Measurements from ENCODE around the gene ARHGAP8.

ARHGAP8 gene

GRCh38 chr22:44879301-44879680 lies 126.9 kb downstream of the ARHGAP8 start:
- peaks cover 34% of the 10 kb centered on the region for H3K36me3 ChIP-seq (ENCODE audit: insufficient read depth, low read depth, low read length)
- no peaks in the 10 kb centered on the region for H3K4me1 ChIP-seq (ENCODE audit: insufficient read depth, low read length)

GRCh38 chr22:44880610-44881290 lies 128.4 kb downstream of the ARHGAP8 start:
- Histone ChIP-seq H3K9ac (ENCODE audit: low read depth, low read length) (no peak overlapping the region), H3K4me3 (ENCODE audit: low read length) (no peak overlapping the region), H3K9me3 (ENCODE audit: insufficient read depth, low read depth, low read length) (no peaks in the 10 kb centered on the region; the same call in 1 of the 2 replicates), H3K27ac (ENCODE audit: low read length) (no peak overlapping the region), H3K36me3 (ENCODE audit: insufficient read depth, low read depth, low read length) (peaks cover 48% of the 10 kb centered on the region), H3K27me3 (ENCODE audit: insufficient read depth, low read length) (no peaks in the 10 kb centered on the region), H3K4me1 (ENCODE audit: insufficient read depth, low read length) (no peaks in the 10 kb centered on the region)

More at GRCh38 chr22:44879301-44879680, 126.9 kb downstream of the ARHGAP8 start:
- H3K27me3 ChIP-seq (ENCODE audit: insufficient read depth, low read length): no peaks in the 10 kb centered on the region
- no peak overlapping the region for H3K9ac ChIP-seq (ENCODE audit: low read depth, low read length)
- no peak overlapping the region for H3K27ac ChIP-seq (ENCODE audit: low read length)
- H3K4me3 ChIP-seq (ENCODE audit: low read length): no peak overlapping the region
- H3K9me3 ChIP-seq (ENCODE audit: insufficient read depth, low read depth, low read length): no peaks in the 10 kb centered on the region; the same call in 1 of the 2 replicates

GRCh38 chr22:44881624-44882023 lies 129.2 kb downstream of the ARHGAP8 start:
- no peak overlapping the region for H3K9ac ChIP-seq (ENCODE audit: low read depth, low read length)
- H3K27ac ChIP-seq (ENCODE audit: low read length): no peak overlapping the region
- no peaks in the 10 kb centered on the region for H3K27me3 ChIP-seq (ENCODE audit: insufficient read depth, low read length)
- H3K36me3 ChIP-seq (ENCODE audit: insufficient read depth, low read depth, low read length): peaks cover 52% of the 10 kb centered on the region
- H3K9me3 ChIP-seq (ENCODE audit: insufficient read depth, low read depth, low read length): no peaks in the 10 kb centered on the region; the same call in 1 of the 2 replicates
- no peak overlapping the region for H3K4me3 ChIP-seq (ENCODE audit: low read length)
- no peaks in the 10 kb centered on the region for H3K4me1 ChIP-seq (ENCODE audit: insufficient read depth, low read length)

- Histone ChIP-seq H3K36me3 (ENCODE audit: insufficient read depth, low read depth, low read length) (peaks cover 55% of the 10 kb centered on the region), H3K9ac (ENCODE audit: low read depth, low read length) (no peak overlapping the region), H3K4me1 (ENCODE audit: insufficient read depth, low read length) (no peaks in the 10 kb centered on the region), H3K9me3 (ENCODE audit: insufficient read depth, low read depth, low read length) (no peaks in the 10 kb centered on the region; the same call in 1 of the 2 replicates), H3K27me3 (ENCODE audit: insufficient read depth, low read length) (no peaks in the 10 kb centered on the region), H3K4me3 (ENCODE audit: low read length) (no peak overlapping the region), H3K27ac (ENCODE audit: low read length) (no peak overlapping the region)
These were observed 130.0 kb downstream of the ARHGAP8 start for GRCh38 chr22:44882226-44882905.

GRCh38 chr22:44883011-44883421 lies 130.6 kb downstream of the ARHGAP8 start:
- H3K9me3 ChIP-seq (ENCODE audit: insufficient read depth, low read depth, low read length): no peaks in the 10 kb centered on the region
- no peaks in the 10 kb centered on the region for H3K27me3 ChIP-seq (ENCODE audit: insufficient read depth, low read length)
- H3K36me3 ChIP-seq (ENCODE audit: insufficient read depth, low read depth, low read length): peaks cover 61% of the 10 kb centered on the region
- no peak overlapping the region for H3K27ac ChIP-seq (ENCODE audit: low read length)
- no peak overlapping the region for H3K9ac ChIP-seq (ENCODE audit: low read depth, low read length)
- H3K4me3 ChIP-seq (ENCODE audit: low read length): no peak overlapping the region
- H3K4me1 ChIP-seq (ENCODE audit: insufficient read depth, low read length): no peaks in the 10 kb centered on the region

GRCh38 chr22:44884562-44884961 lies 132.2 kb downstream of the ARHGAP8 start:
- H3K9me3 ChIP-seq (ENCODE audit: insufficient read depth, low read depth, low read length): no peaks in the 10 kb centered on the region
- H3K36me3 ChIP-seq (ENCODE audit: insufficient read depth, low read depth, low read length): peaks cover 61% of the 10 kb centered on the region
- H3K4me3 ChIP-seq (ENCODE audit: low read length): no peak overlapping the region
- peaks cover 7% of the 10 kb centered on the region; the same call in 1 of the 2 replicates for H3K4me1 ChIP-seq (ENCODE audit: insufficient read depth, low read length)
- no peaks in the 10 kb centered on the region for H3K27me3 ChIP-seq (ENCODE audit: insufficient read depth, low read length)
- no peak overlapping the region for H3K27ac ChIP-seq (ENCODE audit: low read length)
- no peak overlapping the region for H3K9ac ChIP-seq (ENCODE audit: low read depth, low read length)

- Histone ChIP-seq H3K36me3 (ENCODE audit: insufficient read depth, low read depth, low read length) (peaks cover 65% of the 10 kb centered on the region), H3K9me3 (ENCODE audit: insufficient read depth, low read depth, low read length) (no peaks in the 10 kb centered on the region), H3K27ac (ENCODE audit: low read length) (no peak overlapping the region), H3K4me1 (ENCODE audit: insufficient read depth, low read length) (peaks cover 7% of the 10 kb centered on the region; the same call in 1 of the 2 replicates), H3K9ac (ENCODE audit: low read depth, low read length) (no peak overlapping the region), H3K27me3 (ENCODE audit: insufficient read depth, low read length) (no peaks in the 10 kb centered on the region), H3K4me3 (ENCODE audit: low read length) (no peak overlapping the region)
These were observed 132.8 kb downstream of the ARHGAP8 start for GRCh38 chr22:44884968-44885805.

GRCh38 chr22:44885806-44886360 lies 133.5 kb downstream of the ARHGAP8 start:
- peaks cover 7% of the 10 kb centered on the region; the same call in 1 of the 2 replicates for H3K4me1 ChIP-seq (ENCODE audit: insufficient read depth, low read length)
- H3K9ac ChIP-seq (ENCODE audit: low read depth, low read length): no peak overlapping the region
- no peak overlapping the region for H3K27ac ChIP-seq (ENCODE audit: low read length)
- H3K9me3 ChIP-seq (ENCODE audit: insufficient read depth, low read depth, low read length): no peaks in the 10 kb centered on the region
- no peak overlapping the region for H3K4me3 ChIP-seq (ENCODE audit: low read length)
- no peaks in the 10 kb centered on the region for H3K27me3 ChIP-seq (ENCODE audit: insufficient read depth, low read length)
- H3K36me3 ChIP-seq (ENCODE audit: insufficient read depth, low read depth, low read length): peaks cover 72% of the 10 kb centered on the region

GRCh38 chr22:44887941-44888366 lies 135.6 kb downstream of the ARHGAP8 start:
- no peaks in the 10 kb centered on the region for H3K27me3 ChIP-seq (ENCODE audit: insufficient read depth, low read length)
- no peak overlapping the region for H3K9ac ChIP-seq (ENCODE audit: low read depth, low read length)
- H3K36me3 ChIP-seq (ENCODE audit: insufficient read depth, low read depth, low read length): peaks cover 75% of the 10 kb centered on the region
- H3K4me1 ChIP-seq (ENCODE audit: insufficient read depth, low read length): peaks cover 7% of the 10 kb centered on the region; the same call in 1 of the 2 replicates
- no peaks in the 10 kb centered on the region for H3K9me3 ChIP-seq (ENCODE audit: insufficient read depth, low read depth, low read length)
- H3K4me3 ChIP-seq (ENCODE audit: low read length): no peak overlapping the region
- H3K27ac ChIP-seq (ENCODE audit: low read length): no peak overlapping the region

- no peaks in the 10 kb centered on the region for H3K27me3 ChIP-seq (ENCODE audit: insufficient read depth, low read length)
- H3K36me3 ChIP-seq (ENCODE audit: insufficient read depth, low read depth, low read length): peaks cover 68% of the 10 kb centered on the region
- no peak overlapping the region for H3K27ac ChIP-seq (ENCODE audit: low read length)
- no peak overlapping the region for H3K9ac ChIP-seq (ENCODE audit: low read depth, low read length)
- no peaks in the 10 kb centered on the region for H3K9me3 ChIP-seq (ENCODE audit: insufficient read depth, low read depth, low read length)
- peaks cover 7% of the 10 kb centered on the region; the same call in 1 of the 2 replicates for H3K4me1 ChIP-seq (ENCODE audit: insufficient read depth, low read length)
- H3K4me3 ChIP-seq (ENCODE audit: low read length): no peak overlapping the region
These were observed 136.3 kb downstream of the ARHGAP8 start for GRCh38 chr22:44888491-44889254.

Measured in iPS-20b (cell line).